Peyer's patch (tissue), 4 donors: ENCODE data around the gene PROZ.

Experiments
- CTCF ChIP-seq, 6 experiments: fragments of 450-650 bp in 4 of 6; fragments of 200-600 bp in 2 of 6; sonication (generic) in 1 of 6; IDR thresholded peaks; one replicate each; pipeline ENCODE4 v1.5.1; 2017 to 2019; ENCODE audit warnings: antibody characterized with exemption in 6 of 6, mild to moderate bottlenecking in 3 of 6, moderate library complexity in 1 of 6
- POLR2A ChIP-seq, 2 donors: fragments of 450-650 bp; IDR thresholded peaks; one replicate each; pipeline ENCODE4 v1.5.1; 2017; ENCODE audit warnings: antibody characterized with exemption in 2 of 2, mild to moderate bottlenecking in 2 of 2, moderate library complexity in 2 of 2

GRCh38 chr13:113176822-113177221 is 18.4 kb downstream of the PROZ start:
- TF ChIP-seq CTCF (IDR thresholded peaks at IDR 0.05): no peak
- TF ChIP-seq POLR2A (IDR thresholded peaks at IDR 0.05): no peak
